ENCODE measurements around the gene GLIS1. TPM values are rescaled to one million over a fixed set of nuclear protein-coding genes. Genes with fewer than 3 reads are reported as not detected.

The GLIS1 gene
- total RNA-seq, 1 donor from 2014 or later, result 0.07 TPM

DNA sequence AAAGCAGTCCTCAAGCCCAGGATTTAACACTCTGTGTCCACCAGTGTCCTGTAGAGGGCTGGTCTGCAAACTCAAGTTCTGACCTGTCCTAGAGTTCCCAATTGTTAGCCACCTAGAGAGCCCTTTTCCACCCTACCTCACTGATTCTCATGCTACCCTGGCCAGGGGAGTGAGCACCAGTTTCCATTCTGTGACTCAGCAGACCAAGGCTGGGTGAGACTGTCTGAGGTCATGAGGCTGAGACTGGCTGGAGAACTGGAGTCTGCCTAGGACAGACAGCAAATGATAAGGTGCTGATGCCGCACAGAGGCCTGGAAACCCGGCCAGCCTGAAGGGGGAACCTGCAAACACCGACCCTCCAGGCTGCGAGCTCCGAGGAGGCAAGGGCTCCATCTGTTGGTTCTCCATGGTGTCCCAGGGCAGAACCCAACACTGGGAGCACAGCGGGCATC, 13.7 kb downstream of the GLIS1 start:
- Histone ChIP-seq H3K9ac (ENCODE audit: low read length) (peak overlapping the region; percentile 32), H3K27ac (ENCODE audit: low read depth, low read length) (peak overlapping the region; percentile 37), H3K4me1 (ENCODE audit: insufficient read depth, low read length) (peaks cover 14% of the 10 kb centered on the region), H3K27me3 (ENCODE audit: insufficient read depth, low read length) (no peaks in the 10 kb centered on the region), H3K4me2 (ENCODE audit: low read length) (peak overlapping the region; percentile 15), H2AFZ (ENCODE audit: low read depth, low read length) (no peak overlapping the region), H4K20me1 (ENCODE audit: insufficient read depth, low read length) (peaks cover 53% of the 10 kb centered on the region), H3K4me3 (ENCODE audit: insufficient read depth, low read depth, low read length) (no peak overlapping the region), H3K79me2 (ENCODE audit: insufficient read depth, low read length) (peaks cover 98% of the 10 kb centered on the region), H3K36me3 (ENCODE audit: insufficient read depth, low read length) (no peaks in the 10 kb centered on the region), H3K9me3 (ENCODE audit: insufficient read depth, low read depth, low read length) (peaks cover 3% of the 10 kb centered on the region)
- peaks cover 2% of the 10 kb centered on the region for H3K36me3 Mint-ChIP-seq (ENCODE audit: low read depth, unreplicated experiment)
- TF ChIP-seq EZH2 (IDR thresholded peaks at IDR 0.05; ENCODE audit: insufficient read depth, low read length), result no peak
- TF ChIP-seq, protein P1, sequence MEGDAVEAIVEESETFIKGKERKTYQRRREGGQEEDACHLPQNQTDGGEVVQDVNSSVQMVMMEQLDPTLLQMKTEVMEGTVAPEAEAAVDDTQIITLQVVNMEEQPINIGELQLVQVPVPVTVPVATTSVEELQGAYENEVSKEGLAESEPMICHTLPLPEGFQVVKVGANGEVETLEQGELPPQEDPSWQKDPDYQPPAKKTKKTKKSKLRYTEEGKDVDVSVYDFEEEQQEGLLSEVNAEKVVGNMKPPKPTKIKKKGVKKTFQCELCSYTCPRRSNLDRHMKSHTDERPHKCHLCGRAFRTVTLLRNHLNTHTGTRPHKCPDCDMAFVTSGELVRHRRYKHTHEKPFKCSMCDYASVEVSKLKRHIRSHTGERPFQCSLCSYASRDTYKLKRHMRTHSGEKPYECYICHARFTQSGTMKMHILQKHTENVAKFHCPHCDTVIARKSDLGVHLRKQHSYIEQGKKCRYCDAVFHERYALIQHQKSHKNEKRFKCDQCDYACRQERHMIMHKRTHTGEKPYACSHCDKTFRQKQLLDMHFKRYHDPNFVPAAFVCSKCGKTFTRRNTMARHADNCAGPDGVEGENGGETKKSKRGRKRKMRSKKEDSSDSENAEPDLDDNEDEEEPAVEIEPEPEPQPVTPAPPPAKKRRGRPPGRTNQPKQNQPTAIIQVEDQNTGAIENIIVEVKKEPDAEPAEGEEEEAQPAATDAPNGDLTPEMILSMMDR (IDR thresholded peaks at IDR 0.05; ENCODE audit: insufficient read depth, low read depth, low read length), result peak; percentile 20
- FAIRE-seq (no peak), DNase-seq (ENCODE audit: low read depth) (peak; percentile 79)
- H3K27me3 Mint-ChIP-seq (ENCODE audit: low read depth, unreplicated experiment), result peaks cover 26% of the 10 kb centered on the region
- H3K4me1 Mint-ChIP-seq (ENCODE audit: low read depth, unreplicated experiment), result no peaks in the 10 kb centered on the region
- H3K27ac Mint-ChIP-seq (ENCODE audit: unreplicated experiment), result no peak overlapping the region
- H3K4me3 Mint-ChIP-seq (ENCODE audit: unreplicated experiment), result no peak overlapping the region
- peaks cover 12% of the 10 kb centered on the region for H3K9me3 Mint-ChIP-seq (ENCODE audit: unreplicated experiment)

DNA sequence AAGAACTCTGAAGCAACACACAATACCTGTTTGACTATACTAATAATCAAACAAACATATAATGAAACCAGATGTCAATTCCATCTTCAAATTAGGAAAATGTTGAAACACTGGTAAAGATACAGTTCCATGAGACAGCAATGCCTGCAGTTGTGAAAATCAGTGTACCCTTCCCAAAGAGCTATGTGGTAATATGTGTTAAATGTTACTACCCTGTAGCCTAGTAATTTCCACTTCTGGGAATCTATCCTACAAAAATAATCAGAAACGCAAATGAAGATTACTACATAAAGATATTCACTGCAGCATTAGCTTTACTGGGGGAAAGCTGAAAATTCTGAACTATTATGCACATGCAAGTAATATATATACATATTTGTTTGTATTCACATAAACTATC, 16.9 kb downstream of the GLIS1 start:
- no peak overlapping the region for H3K27ac Mint-ChIP-seq (ENCODE audit: unreplicated experiment)
- no peak for DNase-seq (ENCODE audit: low read depth)

GRCh38 chr1:53721088-53721487, 17.9 kb downstream of the GLIS1 start:
- Mint-ChIP-seq H3K27me3 (ENCODE audit: low read depth, unreplicated experiment) (peaks cover 25% of the 10 kb centered on the region), H3K9me3 (ENCODE audit: unreplicated experiment) (peaks cover 2% of the 10 kb centered on the region), H3K36me3 (ENCODE audit: low read depth, unreplicated experiment) (no peaks in the 10 kb centered on the region), H3K27ac (ENCODE audit: unreplicated experiment) (no peak overlapping the region), H3K4me3 (ENCODE audit: unreplicated experiment) (no peak overlapping the region), H3K4me1 (ENCODE audit: low read depth, unreplicated experiment) (no peaks in the 10 kb centered on the region)
- H3K9me3 ChIP-seq (ENCODE audit: insufficient read depth, low read depth, low read length), result no peaks in the 10 kb centered on the region
- H2AFZ ChIP-seq (ENCODE audit: low read depth, low read length), result no peak overlapping the region
- no peaks in the 10 kb centered on the region for H3K36me3 ChIP-seq (ENCODE audit: insufficient read depth, low read length)
- H3K4me1 ChIP-seq (ENCODE audit: insufficient read depth, low read length), result peaks cover 12% of the 10 kb centered on the region
- H3K27me3 ChIP-seq (ENCODE audit: insufficient read depth, low read length), result no peaks in the 10 kb centered on the region
- FAIRE-seq (no peak), DNase-seq (ENCODE audit: low read depth) (no peak)
- peaks cover 94% of the 10 kb centered on the region for H3K79me2 ChIP-seq (ENCODE audit: insufficient read depth, low read length)
- no peak overlapping the region for H3K27ac ChIP-seq (ENCODE audit: low read depth, low read length)
- H3K4me2 ChIP-seq (ENCODE audit: low read length), result no peak overlapping the region
- peaks cover 77% of the 10 kb centered on the region for H4K20me1 ChIP-seq (ENCODE audit: insufficient read depth, low read length)
- no peak overlapping the region for H3K4me3 ChIP-seq (ENCODE audit: insufficient read depth, low read depth, low read length)
- no peak for TF ChIP-seq EZH2 (IDR thresholded peaks at IDR 0.05; ENCODE audit: insufficient read depth, low read length)
- TF ChIP-seq, protein P1 (IDR thresholded peaks at IDR 0.05; ENCODE audit: insufficient read depth, low read depth, low read length), result no peak
- H3K9ac ChIP-seq (ENCODE audit: low read length), result no peak overlapping the region

More for the DNA sequence above, 16.9 kb downstream of the GLIS1 start:
- TF ChIP-seq, protein P1 (IDR thresholded peaks at IDR 0.05; ENCODE audit: insufficient read depth, low read depth, low read length), result no peak
- TF ChIP-seq EZH2 (IDR thresholded peaks at IDR 0.05; ENCODE audit: insufficient read depth, low read length), result no peak
- no peaks in the 10 kb centered on the region for H3K9me3 ChIP-seq (ENCODE audit: insufficient read depth, low read depth, low read length)
- H3K4me3 ChIP-seq (ENCODE audit: insufficient read depth, low read depth, low read length), result no peak overlapping the region
- peaks cover 2% of the 10 kb centered on the region for H3K36me3 Mint-ChIP-seq (ENCODE audit: low read depth, unreplicated experiment)
- no peak overlapping the region for H3K27ac ChIP-seq (ENCODE audit: low read depth, low read length)
- FAIRE-seq, result no peak
- H3K4me1 ChIP-seq (ENCODE audit: insufficient read depth, low read length), result peaks cover 14% of the 10 kb centered on the region
- H3K4me2 ChIP-seq (ENCODE audit: low read length), result no peak overlapping the region
- H4K20me1 ChIP-seq (ENCODE audit: insufficient read depth, low read length), result peaks cover 79% of the 10 kb centered on the region
- no peaks in the 10 kb centered on the region for H3K36me3 ChIP-seq (ENCODE audit: insufficient read depth, low read length)
- H3K9ac ChIP-seq (ENCODE audit: low read length), result no peak overlapping the region
- H3K79me2 ChIP-seq (ENCODE audit: insufficient read depth, low read length), result peaks cover 96% of the 10 kb centered on the region
- no peaks in the 10 kb centered on the region for H3K4me1 Mint-ChIP-seq (ENCODE audit: low read depth, unreplicated experiment)
- H3K9me3 Mint-ChIP-seq (ENCODE audit: unreplicated experiment), result peaks cover 4% of the 10 kb centered on the region
- H3K27me3 Mint-ChIP-seq (ENCODE audit: low read depth, unreplicated experiment), result peaks cover 28% of the 10 kb centered on the region
- no peak overlapping the region for H3K4me3 Mint-ChIP-seq (ENCODE audit: unreplicated experiment)
- no peaks in the 10 kb centered on the region for H3K27me3 ChIP-seq (ENCODE audit: insufficient read depth, low read length)
- no peak overlapping the region for H2AFZ ChIP-seq (ENCODE audit: low read depth, low read length)
